Neural cell (in vitro differentiated cells): Measurements from ENCODE around the gene HSH2D. TPM values are rescaled to one million over a fixed set of nuclear protein-coding genes. Genes with fewer than 3 reads are reported as not detected.

Source experiments
- H2AFZ ChIP-seq: fragments of 200-600, 300-800 bp; sonication (generic), shearing (Covaris generic); 2 replicates; pipeline ENCODE4 v1.6.0; 2014; ENCODE audit warnings: low read depth, mild to moderate bottlenecking, antibody characterized with exemption, low read length, moderate library complexity
- H3F3A ChIP-seq: fragments of 200-600 bp; shearing (Covaris generic); 2 replicates; pipeline ENCODE4 v1.6.1; 2016; ENCODE audit warnings: mild to moderate bottlenecking, moderate library complexity, mixed read lengths, antibody characterized with exemption, low read length; ENCODE audit not compliant: insufficient read depth, poor library complexity, severe bottlenecking
- H3K27ac ChIP-seq: fragments of 200-600, 300-800 bp; sonication (generic), shearing (Covaris generic); 2 replicates; pipeline ENCODE4 v1.5.1; 2014; ENCODE audit warnings: mild to moderate bottlenecking, low read length, moderate library complexity
- H3K27me3 ChIP-seq: fragments of 300-800, 200-600 bp; sonication (generic), shearing (Covaris generic); 2 replicates; pipeline ENCODE4 v1.6.0; 2014; ENCODE audit warnings: mild to moderate bottlenecking, low read depth, low read length, moderate library complexity; ENCODE audit not compliant: insufficient read depth
- H3K36me3 ChIP-seq: fragments of 300-800, 200-600 bp; sonication (generic), shearing (Covaris generic); 2 replicates; pipeline ENCODE4 v1.5.1; 2014; ENCODE audit warnings: mild to moderate bottlenecking, antibody characterized with exemption, low read length, moderate library complexity; ENCODE audit not compliant: insufficient read depth
- H3K4me2 ChIP-seq: fragments of 300-800, 200-600 bp; sonication (generic), shearing (Covaris generic); 2 replicates; pipeline ENCODE4 v1.6.0; 2014; ENCODE audit warnings: mild to moderate bottlenecking, low read length
- H3K4me3 ChIP-seq: fragments of 300-800, 200-600 bp; sonication (generic), shearing (Covaris generic); 2 replicates; pipeline ENCODE4 v1.5.1; 2014; ENCODE audit warnings: mild to moderate bottlenecking, low read length, moderate library complexity
- H3K79me2 ChIP-seq: fragments of 200-600 bp; shearing (Covaris generic); replicated peaks from 2 replicates; pipeline ENCODE4 v1.6.0; 2014; ENCODE audit warnings: mild to moderate bottlenecking, low read length, moderate library complexity; ENCODE audit not compliant: insufficient read depth
- H3K9ac ChIP-seq: fragments of 300-800, 200-600 bp; sonication (generic), shearing (Covaris generic); 2 replicates; pipeline ENCODE4 v1.6.1; 2016; ENCODE audit warnings: mild to moderate bottlenecking, low read length, mixed read lengths
- H3K9me2 ChIP-seq: fragments of 200-600 bp; shearing (Covaris generic); 2 replicates; pipeline ENCODE4 v1.6.1; 2016; ENCODE audit warnings: mild to moderate bottlenecking, low read length, mixed read lengths; ENCODE audit not compliant: insufficient read depth
- H3K9me3 ChIP-seq: fragments of 200-600, 300-800 bp; sonication (generic), shearing (Covaris generic); 2 replicates; pipeline ENCODE4 v1.6.1; 2016; ENCODE audit warnings: mild to moderate bottlenecking, mixed run types, low read length, moderate library complexity, mixed read lengths
- H4K20me1 ChIP-seq: fragments of 200-600 bp; shearing (Covaris generic); 2 replicates; pipeline ENCODE4 v1.6.1; 2016; ENCODE audit warnings: mild to moderate bottlenecking, mixed run types; ENCODE audit not compliant: insufficient read depth
- CTCF ChIP-seq: fragments of 450-650 bp; IDR thresholded peaks from 2 replicates; pipeline ENCODE4 v1.5.1; 2014; ENCODE audit warnings: antibody characterized with exemption, mild to moderate bottlenecking, moderate library complexity; ENCODE audit not compliant: poor library complexity, severe bottlenecking
- EP300 ChIP-seq: fragments of 450-650 bp; conservative IDR thresholded peaks from 2 replicates; pipeline ENCODE4 v1.6.1; 2014; ENCODE audit warnings: antibody characterized with exemption, mild to moderate bottlenecking, moderate library complexity; ENCODE audit not compliant: poor library complexity, severe bottlenecking
- EZH2 ChIP-seq: fragments of 200-600, 300-800 bp; shearing (Covaris generic), sonication (generic); IDR thresholded peaks from 2 replicates; pipeline ENCODE4 v1.6.1; 2014; ENCODE audit warnings: antibody characterized with exemption, low read length, borderline replicate concordance, mild to moderate bottlenecking; ENCODE audit not compliant: insufficient read depth, poor library complexity, severe bottlenecking
- MXI1 ChIP-seq: fragments of 450-650 bp; conservative IDR thresholded peaks from 2 replicates; pipeline ENCODE4 v1.6.1; 2014; ENCODE audit warnings: antibody characterized with exemption, mild to moderate bottlenecking; ENCODE audit not compliant: poor library complexity, severe bottlenecking
- POLR2AphosphoS5 ChIP-seq: IDR thresholded peaks from 2 replicates; pipeline ENCODE4 v1.6.1; 2012
- RAD21 ChIP-seq: fragments of 450-650 bp; conservative IDR thresholded peaks from 2 replicates; pipeline ENCODE4 v1.6.1; 2014; ENCODE audit warnings: antibody characterized with exemption, mild to moderate bottlenecking, moderate library complexity
- REST ChIP-seq: IDR thresholded peaks from 2 replicates; pipeline ENCODE4 v1.6.1; 2012; ENCODE audit warnings: borderline replicate concordance
- SMC3 ChIP-seq: fragments of 450-650 bp; conservative IDR thresholded peaks from 2 replicates; pipeline ENCODE4 v1.6.1; 2014; ENCODE audit warnings: antibody characterized with exemption, mild to moderate bottlenecking, moderate library complexity; ENCODE audit not compliant: poor library complexity
- TAF1 ChIP-seq: IDR thresholded peaks from 2 replicates; pipeline ENCODE4 v1.6.1; 2012; ENCODE audit warnings: low read depth
- polyA plus RNA-seq: library from polyadenylated mRNA; depleted of rRNA; stranded (reverse); fragments of >200 nt; gene quantifications from 2 replicates; pipeline ENCODE4 v1.2.3, GENCODE V29; 2014

HSH2D gene
- polyA plus RNA-seq, 1 donor from 2014 or later: not detected

GRCh38 chr19:16197188-16197621, 53.7 kb downstream of the HSH2D start:
- Histone ChIP-seq H3K9ac (peak overlapping the region; percentile 96), H2AFZ (peak overlapping the region; percentile 76)

GRCh38 chr19:16197622-16198369, 54.3 kb downstream of the HSH2D start, which contains the start of gene AP1M1:
AP1M1 (plus strand) TSS chr19:16197911; CDS start chr19:16198027, 116 bp downstream.
- Histone ChIP-seq H3K27me3 (no peaks in the 10 kb centered on the region), H3K4me2 (peak within 1 kb of the TSS; percentile 86), H3K9me2 (no peaks in the 10 kb centered on the region), H3K27ac (peak within 1 kb of the TSS; percentile 94), H4K20me1 (no peaks in the 10 kb centered on the region), H3K4me3 (peak within 1 kb of the TSS; percentile 100), H3K9me3 (no peaks in the 10 kb centered on the region), H3K79me2 (peaks cover 25% of the 10 kb centered on the region), H3F3A (no peaks in the 10 kb centered on the region), H3K36me3 (no peaks in the 10 kb centered on the region), H3K9ac (peak within 1 kb of the TSS; percentile 96), H2AFZ (peak within 1 kb of the TSS; percentile 96)
- TF ChIP-seq SMC3: peak; percentile 15
- TF ChIP-seq EP300: peak; percentile 66
- TF ChIP-seq REST: peak; percentile 34
- no peak for TF ChIP-seq RAD21
- peak; percentile 83 for TF ChIP-seq POLR2AphosphoS5
- TF ChIP-seq EZH2: no peak
- no peak for TF ChIP-seq TAF1

More at GRCh38 chr19:16197188-16197621, 53.7 kb downstream of the HSH2D start:
- H3K27ac ChIP-seq: peak overlapping the region; percentile 94
- peak overlapping the region; percentile 100 for H3K4me3 ChIP-seq
- H3K79me2 ChIP-seq: peaks cover 20% of the 10 kb centered on the region
- TF ChIP-seq POLR2AphosphoS5 (no peak), TAF1 (no peak), EZH2 (no peak), REST (no peak), SMC3 (no peak), CTCF (no peak), MXI1 (no peak), RAD21 (no peak)
- peak overlapping the region; percentile 71 for H3K4me2 ChIP-seq
- no peaks in the 10 kb centered on the region for H3K36me3 ChIP-seq
- no peaks in the 10 kb centered on the region for H3F3A ChIP-seq
- no peaks in the 10 kb centered on the region for H3K9me3 ChIP-seq
- no peaks in the 10 kb centered on the region for H3K27me3 ChIP-seq
- no peaks in the 10 kb centered on the region for H3K9me2 ChIP-seq
- no peaks in the 10 kb centered on the region for H4K20me1 ChIP-seq
